DND-41 (cell line): ENCODE results near the gene AK5.
"Not testable (repeated sequence)": the region's sequence is repeated elsewhere in the genome, so short reads cannot be mapped to it uniquely, and the experiment has no call there.

Experiments used
- EZH2 ChIP-seq: IDR thresholded peaks from 3 replicates; pipeline ENCODE4 v1.6.1; 2012; ENCODE audit warnings: borderline replicate concordance, low read depth, mild to moderate bottlenecking, moderate library complexity, low read length, inconsistent platforms; ENCODE audit not compliant: severe bottlenecking
- TF ChIP-seq, protein P1 (sequence below): IDR thresholded peaks from 2 replicates; pipeline ENCODE4 v1.5.1; 2012; ENCODE audit warnings: borderline replicate concordance, low read length, moderate library complexity, mild to moderate bottlenecking; ENCODE audit not compliant: poor library complexity, severe bottlenecking; ENCODE audit errors: extremely low read depth

DNA sequence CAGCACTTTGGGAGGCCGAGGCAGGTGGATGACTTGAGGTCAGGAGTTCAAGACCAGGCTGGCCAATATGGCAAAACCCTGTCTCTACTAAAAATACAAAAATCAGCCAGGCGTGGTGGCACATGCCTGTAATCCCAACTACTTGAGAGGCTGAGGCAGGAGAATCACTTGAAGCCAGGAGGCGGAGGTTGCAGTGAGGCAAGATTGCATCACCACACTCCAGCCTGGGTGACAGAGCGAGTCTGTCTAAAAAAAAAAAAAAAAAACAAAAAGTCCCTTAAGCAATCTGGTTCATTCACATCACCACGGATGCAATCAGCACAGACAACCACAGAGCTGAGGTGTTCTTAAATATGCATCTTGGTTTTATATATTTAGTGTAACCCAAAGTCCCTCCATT, 30.5 kb downstream of the AK5 start:
- TF ChIP-seq, protein P1, sequence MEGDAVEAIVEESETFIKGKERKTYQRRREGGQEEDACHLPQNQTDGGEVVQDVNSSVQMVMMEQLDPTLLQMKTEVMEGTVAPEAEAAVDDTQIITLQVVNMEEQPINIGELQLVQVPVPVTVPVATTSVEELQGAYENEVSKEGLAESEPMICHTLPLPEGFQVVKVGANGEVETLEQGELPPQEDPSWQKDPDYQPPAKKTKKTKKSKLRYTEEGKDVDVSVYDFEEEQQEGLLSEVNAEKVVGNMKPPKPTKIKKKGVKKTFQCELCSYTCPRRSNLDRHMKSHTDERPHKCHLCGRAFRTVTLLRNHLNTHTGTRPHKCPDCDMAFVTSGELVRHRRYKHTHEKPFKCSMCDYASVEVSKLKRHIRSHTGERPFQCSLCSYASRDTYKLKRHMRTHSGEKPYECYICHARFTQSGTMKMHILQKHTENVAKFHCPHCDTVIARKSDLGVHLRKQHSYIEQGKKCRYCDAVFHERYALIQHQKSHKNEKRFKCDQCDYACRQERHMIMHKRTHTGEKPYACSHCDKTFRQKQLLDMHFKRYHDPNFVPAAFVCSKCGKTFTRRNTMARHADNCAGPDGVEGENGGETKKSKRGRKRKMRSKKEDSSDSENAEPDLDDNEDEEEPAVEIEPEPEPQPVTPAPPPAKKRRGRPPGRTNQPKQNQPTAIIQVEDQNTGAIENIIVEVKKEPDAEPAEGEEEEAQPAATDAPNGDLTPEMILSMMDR: not testable (repeated sequence)
- not testable (repeated sequence) for TF ChIP-seq EZH2
